ENCODE data around the gene HAUS3.

DNA sequence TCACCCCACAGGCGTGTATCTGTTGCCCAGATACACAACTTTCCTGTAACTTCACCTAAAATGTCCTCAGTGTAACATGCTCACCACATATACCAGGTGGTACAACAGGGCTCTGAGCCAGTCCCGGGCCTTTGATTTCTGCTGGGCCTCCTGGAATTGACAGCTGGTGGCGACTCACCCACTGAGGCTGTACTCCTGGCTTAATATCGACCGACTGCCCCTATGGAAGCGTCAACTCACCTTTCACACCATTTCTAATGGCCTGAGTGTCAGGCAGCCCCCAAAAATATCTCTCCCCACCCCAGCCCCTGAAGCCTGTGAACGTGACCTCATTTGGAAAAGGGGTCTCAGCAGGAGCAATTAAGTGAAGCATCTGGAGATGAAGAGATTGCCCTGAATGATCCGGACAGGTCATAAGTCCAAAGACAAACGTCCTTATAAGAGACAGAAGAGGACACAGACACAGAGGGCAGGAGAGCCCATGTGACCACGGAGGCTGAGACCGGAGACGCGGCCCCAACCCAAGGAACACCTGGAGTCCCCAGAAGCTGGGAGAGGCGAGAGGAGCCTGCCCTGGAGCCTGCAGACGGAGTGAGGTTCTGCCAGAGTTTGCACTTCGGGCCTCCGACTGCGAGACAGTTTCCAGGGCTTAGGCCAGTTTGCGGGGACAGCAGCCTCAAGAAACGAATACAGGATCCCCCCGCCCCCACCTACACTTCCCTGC, 32.6 kb upstream of the HAUS3 start:
- TF ChIP-seq TCF7L2 (IDR thresholded peaks at IDR 0.05; ENCODE audit: low read depth, low read length) (no peak), FOXA1 (IDR thresholded peaks at IDR 0.05) (no peak), FOXA1 (CRISPR knock-in tag; IDR thresholded peaks at IDR 0.05) (no peak), ZNF160 (CRISPR knock-in tag; IDR thresholded peaks at IDR 0.05) (no peak), ZSCAN25 (CRISPR knock-in tag; IDR thresholded peaks at IDR 0.05) (no peak), KLF12 (CRISPR knock-in tag; IDR thresholded peaks at IDR 0.05; ENCODE audit: borderline replicate concordance) (no peak), MTA3 (CRISPR knock-in tag; IDR thresholded peaks at IDR 0.05) (no peak), SALL2 (CRISPR knock-in tag; IDR thresholded peaks at IDR 0.05) (no peak)
- TF ChIP-seq, protein P1, sequence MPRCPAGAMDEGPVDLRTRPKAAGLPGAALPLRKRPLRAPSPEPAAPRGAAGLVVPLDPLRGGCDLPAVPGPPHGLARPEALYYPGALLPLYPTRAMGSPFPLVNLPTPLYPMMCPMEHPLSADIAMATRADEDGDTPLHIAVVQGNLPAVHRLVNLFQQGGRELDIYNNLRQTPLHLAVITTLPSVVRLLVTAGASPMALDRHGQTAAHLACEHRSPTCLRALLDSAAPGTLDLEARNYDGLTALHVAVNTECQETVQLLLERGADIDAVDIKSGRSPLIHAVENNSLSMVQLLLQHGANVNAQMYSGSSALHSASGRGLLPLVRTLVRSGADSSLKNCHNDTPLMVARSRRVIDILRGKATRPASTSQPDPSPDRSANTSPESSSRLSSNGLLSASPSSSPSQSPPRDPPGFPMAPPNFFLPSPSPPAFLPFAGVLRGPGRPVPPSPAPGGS (CRISPR knock-in tag; IDR thresholded peaks at IDR 0.05), result no peak
- TF ChIP-seq, protein P2, sequence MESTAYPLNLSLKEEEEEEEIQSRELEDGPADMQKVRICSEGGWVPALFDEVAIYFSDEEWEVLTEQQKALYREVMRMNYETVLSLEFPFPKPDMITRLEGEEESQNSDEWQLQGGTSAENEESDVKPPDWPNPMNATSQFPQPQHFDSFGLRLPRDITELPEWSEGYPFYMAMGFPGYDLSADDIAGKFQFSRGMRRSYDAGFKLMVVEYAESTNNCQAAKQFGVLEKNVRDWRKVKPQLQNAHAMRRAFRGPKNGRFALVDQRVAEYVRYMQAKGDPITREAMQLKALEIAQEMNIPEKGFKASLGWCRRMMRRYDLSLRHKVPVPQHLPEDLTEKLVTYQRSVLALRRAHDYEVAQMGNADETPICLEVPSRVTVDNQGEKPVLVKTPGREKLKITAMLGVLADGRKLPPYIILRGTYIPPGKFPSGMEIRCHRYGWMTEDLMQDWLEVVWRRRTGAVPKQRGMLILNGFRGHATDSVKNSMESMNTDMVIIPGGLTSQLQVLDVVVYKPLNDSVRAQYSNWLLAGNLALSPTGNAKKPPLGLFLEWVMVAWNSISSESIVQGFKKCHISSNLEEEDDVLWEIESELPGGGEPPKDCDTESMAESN (CRISPR knock-in tag; conservative IDR thresholded peaks at IDR 0.05), result no peak
- TF ChIP-seq, protein P3, sequence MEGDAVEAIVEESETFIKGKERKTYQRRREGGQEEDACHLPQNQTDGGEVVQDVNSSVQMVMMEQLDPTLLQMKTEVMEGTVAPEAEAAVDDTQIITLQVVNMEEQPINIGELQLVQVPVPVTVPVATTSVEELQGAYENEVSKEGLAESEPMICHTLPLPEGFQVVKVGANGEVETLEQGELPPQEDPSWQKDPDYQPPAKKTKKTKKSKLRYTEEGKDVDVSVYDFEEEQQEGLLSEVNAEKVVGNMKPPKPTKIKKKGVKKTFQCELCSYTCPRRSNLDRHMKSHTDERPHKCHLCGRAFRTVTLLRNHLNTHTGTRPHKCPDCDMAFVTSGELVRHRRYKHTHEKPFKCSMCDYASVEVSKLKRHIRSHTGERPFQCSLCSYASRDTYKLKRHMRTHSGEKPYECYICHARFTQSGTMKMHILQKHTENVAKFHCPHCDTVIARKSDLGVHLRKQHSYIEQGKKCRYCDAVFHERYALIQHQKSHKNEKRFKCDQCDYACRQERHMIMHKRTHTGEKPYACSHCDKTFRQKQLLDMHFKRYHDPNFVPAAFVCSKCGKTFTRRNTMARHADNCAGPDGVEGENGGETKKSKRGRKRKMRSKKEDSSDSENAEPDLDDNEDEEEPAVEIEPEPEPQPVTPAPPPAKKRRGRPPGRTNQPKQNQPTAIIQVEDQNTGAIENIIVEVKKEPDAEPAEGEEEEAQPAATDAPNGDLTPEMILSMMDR (CRISPR knock-in tag; IDR thresholded peaks at IDR 0.05), result no peak
- TF ChIP-seq, protein P4, sequence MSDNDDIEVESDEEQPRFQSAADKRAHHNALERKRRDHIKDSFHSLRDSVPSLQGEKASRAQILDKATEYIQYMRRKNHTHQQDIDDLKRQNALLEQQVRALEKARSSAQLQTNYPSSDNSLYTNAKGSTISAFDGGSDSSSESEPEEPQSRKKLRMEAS (IDR thresholded peaks at IDR 0.05), result no peak
- TF ChIP-seq, protein P5, sequence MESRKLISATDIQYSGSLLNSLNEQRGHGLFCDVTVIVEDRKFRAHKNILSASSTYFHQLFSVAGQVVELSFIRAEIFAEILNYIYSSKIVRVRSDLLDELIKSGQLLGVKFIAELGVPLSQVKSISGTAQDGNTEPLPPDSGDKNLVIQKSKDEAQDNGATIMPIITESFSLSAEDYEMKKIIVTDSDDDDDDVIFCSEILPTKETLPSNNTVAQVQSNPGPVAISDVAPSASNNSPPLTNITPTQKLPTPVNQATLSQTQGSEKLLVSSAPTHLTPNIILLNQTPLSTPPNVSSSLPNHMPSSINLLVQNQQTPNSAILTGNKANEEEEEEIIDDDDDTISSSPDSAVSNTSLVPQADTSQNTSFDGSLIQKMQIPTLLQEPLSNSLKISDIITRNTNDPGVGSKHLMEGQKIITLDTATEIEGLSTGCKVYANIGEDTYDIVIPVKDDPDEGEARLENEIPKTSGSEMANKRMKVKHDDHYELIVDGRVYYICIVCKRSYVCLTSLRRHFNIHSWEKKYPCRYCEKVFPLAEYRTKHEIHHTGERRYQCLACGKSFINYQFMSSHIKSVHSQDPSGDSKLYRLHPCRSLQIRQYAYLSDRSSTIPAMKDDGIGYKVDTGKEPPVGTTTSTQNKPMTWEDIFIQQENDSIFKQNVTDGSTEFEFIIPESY (CRISPR knock-in tag; IDR thresholded peaks at IDR 0.05), result no peak
- TF ChIP-seq, protein P6, sequence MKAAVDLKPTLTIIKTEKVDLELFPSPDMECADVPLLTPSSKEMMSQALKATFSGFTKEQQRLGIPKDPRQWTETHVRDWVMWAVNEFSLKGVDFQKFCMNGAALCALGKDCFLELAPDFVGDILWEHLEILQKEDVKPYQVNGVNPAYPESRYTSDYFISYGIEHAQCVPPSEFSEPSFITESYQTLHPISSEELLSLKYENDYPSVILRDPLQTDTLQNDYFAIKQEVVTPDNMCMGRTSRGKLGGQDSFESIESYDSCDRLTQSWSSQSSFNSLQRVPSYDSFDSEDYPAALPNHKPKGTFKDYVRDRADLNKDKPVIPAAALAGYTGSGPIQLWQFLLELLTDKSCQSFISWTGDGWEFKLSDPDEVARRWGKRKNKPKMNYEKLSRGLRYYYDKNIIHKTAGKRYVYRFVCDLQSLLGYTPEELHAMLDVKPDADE (CRISPR knock-in tag; IDR thresholded peaks at IDR 0.05), result no peak

Measured in HepG2 (cell line).